Measurements from ENCODE around the gene CDKAL1.
"Not testable (repeated sequence)": the region's sequence is repeated elsewhere in the genome, so short reads cannot be mapped to it uniquely, and the experiment has no call there.

Gene CDKAL1

DNA sequence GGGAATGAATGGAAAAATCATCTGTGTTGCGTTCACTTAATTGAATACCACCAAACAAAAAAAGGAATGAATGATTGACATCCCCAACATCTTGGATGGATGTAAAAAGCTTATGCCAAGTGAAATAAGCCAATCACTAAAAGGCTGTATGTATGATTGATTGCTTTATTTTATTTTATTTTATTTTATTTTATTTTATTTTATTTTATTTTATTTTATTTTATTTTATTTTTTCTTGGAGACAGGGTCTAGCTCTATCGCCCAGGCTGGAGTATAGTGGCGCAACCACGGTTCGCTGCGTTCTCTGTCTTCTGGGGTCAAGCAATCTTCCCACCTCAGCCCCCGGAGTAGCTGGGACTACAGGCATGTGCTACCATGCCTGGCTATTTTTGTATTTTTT lies 263.3 kb downstream of the CDKAL1 start:
- DNase-seq (ENCODE audit: low read depth) = no peak

DNA sequence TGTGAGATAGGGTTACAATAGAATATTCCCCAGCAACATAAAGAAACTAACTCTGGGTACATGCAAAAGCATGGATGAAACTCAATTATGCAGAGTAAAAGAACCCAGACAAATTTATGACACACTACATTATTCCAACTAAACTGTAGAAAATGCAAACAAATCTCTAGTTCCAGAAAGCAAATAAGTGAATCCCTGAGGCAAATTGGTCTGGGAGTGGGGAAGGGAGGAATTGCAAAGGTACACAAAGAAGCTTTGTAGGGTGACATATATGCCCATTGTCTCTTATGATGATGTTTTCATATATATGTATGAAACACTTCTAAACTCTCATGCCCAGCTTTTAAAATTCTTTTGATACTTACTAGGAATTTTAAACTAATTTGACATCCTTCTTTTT lies 266.0 kb downstream of the CDKAL1 start:
- no peak for DNase-seq (ENCODE audit: low read depth)

DNA sequence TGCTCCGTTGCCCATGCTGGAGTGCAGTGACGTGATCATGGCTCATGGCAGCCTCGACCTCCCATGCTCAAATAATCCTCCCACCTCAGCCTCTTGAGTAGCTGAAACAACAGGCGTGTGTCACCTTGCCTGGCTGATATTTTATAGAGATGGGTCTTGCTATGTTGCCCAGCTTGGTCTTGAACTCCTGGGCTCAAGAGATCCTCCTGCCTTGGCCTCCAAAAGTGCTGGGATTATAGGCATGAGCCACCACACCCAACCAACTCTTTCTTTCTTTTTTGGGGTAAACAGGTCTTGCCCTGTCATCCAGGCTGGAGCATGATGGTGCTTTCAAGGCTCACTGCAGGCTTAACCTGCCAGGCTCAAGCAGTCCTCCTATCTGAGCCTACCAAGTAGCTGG lies 266.4 kb downstream of the CDKAL1 start:
- no peak for DNase-seq (ENCODE audit: low read depth)

DNA sequence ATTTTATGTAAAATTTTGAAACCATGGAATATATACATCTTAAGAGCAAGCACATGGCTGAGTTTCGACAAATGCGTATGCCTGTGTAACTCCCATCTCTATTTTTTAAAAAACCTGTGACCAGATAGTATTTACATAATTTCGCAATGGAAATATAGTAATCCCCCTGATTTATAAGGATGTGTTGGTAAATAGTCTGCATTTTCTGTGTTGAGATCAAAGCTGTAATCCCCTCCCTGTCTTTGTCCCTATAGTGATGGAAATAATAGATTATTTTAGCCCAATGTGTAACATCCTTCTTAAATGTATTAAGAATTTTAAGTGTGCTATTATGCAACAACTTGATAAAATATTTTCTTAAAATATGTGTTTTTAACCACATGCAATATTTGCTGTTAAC lies 267.3 kb downstream of the CDKAL1 start:
- no peak for DNase-seq (ENCODE audit: low read depth)

DNA sequence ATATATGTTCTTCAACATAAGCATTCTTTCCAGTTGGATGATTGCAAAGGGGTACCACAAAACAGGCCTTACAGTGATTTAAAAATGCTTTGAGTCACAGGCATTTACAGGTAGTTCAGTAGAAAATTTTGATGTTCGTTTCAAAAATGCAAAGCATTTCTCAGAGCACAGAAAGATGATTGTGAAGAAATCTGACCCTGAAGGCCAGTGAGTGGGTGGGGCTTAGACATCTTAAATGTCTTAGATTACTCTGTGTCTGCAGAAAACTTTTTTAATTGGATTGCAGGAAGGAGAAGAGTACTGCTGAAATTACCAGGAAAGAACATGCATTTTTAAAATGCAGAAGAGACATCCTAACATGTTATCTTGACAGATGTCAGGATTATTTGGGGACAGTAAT lies 268.3 kb downstream of the CDKAL1 start:
- peak; percentile 37 for DNase-seq (ENCODE audit: low read depth)

- DNase-seq (ENCODE audit: low read depth) = no peak
Measured at GRCh38 chr6:20805021-20805420, 270.8 kb downstream of the CDKAL1 start.

DNA sequence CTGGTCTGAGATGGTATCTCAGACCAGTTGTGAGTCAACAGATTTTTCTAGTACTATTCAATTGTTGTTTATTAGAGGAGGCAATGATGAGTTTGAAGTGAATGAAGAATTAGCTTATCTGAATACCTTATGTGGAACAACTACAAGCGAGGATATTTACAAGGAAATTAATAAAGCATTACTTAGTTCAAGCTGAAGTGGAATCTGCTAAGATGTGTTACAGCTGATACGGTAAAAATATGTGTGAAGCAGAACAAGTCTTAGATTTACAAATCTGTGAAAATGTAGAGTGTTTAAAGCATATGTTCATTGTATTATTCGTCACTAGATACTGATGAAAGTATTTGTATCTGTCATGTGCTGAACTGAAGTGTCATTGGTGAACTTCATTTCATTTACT lies 272.4 kb downstream of the CDKAL1 start:
- no peak for DNase-seq (ENCODE audit: low read depth)

DNA sequence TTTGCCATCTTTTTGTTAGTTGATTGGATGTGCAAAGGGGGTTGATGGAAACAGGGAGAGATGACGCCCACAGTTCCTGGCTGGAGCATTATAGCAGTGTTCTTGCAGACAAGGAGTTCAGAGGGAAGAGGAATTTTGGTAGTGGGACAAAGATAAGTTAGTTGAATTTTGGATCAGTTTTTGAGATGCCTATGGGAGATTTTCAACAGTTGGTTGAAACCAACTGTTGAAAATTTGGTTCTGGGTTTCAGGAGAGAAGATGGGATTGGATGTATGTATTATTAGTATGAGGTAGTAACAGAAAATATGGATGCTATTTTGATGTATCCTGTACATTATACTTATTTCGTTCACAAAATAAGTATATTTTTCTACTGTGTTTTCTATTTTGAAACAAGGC lies 274.2 kb downstream of the CDKAL1 start:
- DNase-seq (ENCODE audit: low read depth) = no peak

DNA sequence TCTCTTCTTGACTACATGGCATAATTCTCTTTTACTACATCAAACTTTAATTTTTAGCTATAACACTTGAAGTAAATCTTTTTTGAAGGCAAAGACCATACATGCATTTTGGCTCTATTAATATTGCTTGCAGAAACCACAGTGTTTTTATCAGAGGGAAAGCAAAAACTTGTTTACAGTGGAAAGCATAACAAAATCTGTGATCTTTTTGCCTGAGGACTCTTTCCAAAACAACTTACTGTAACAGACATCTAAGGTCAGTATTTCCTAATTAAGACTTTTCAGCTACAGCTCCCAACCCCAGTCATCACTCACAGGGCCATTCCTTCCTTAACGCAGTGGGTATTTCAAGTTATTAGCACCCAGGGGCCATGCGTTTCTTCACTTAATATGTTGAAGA lies 274.7 kb downstream of the CDKAL1 start:
- DNase-seq (ENCODE audit: low read depth) = peak; percentile 38

- no peak for DNase-seq (ENCODE audit: low read depth)
Measured at GRCh38 chr6:20810727-20811108, 276.5 kb downstream of the CDKAL1 start.

GRCh38 chr6:20811109-20811761 lies 277.0 kb downstream of the CDKAL1 start:
- DNase-seq (ENCODE audit: low read depth) = peak; percentile 95

- DNase-seq (ENCODE audit: low read depth) = no peak
Measured at GRCh38 chr6:20812776-20813175, 278.5 kb downstream of the CDKAL1 start.

DNA sequence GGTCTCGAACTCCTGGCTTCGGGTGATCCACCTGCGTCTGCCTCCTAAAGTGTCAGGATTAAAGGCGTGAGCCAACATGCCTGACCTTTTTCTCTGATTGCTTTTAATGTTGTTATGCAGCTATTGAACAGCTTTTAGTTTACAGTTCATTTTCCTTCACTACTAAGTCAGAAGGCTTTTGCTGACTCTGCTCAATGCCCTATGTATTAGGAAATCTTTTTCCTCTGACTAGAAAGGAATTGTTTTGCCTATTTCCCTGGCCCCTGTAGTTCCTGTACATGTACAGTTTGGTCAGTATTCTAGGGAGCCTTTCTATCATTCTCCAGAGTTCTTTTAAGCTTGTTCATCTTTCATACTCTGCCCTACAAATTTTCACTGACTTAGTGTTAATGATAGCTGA lies 280.2 kb downstream of the CDKAL1 start:
- peak; percentile 8 for DNase-seq (ENCODE audit: low read depth)

DNA sequence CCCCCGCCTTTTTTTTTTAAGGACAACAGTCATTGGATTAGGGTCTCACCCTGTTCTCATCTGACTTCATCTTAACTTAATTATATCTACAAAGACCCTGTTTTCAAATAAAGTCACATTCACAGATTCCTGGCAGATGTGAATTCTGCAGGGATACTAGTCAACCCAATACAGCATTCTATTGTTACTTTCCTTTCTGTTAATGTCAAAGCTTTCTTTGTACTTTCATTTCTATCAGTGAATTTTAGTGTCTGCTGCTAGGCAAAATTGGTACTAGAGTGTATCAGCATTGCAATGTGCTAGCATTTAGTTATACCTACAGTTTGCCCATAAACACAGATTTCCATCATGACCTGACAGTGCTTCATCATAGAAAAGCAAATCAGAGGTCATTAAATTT lies 281.9 kb downstream of the CDKAL1 start:
- DNase-seq (ENCODE audit: low read depth) = no peak

- DNase-seq (ENCODE audit: low read depth) = no peak
Measured at GRCh38 chr6:20817806-20818320, 283.6 kb downstream of the CDKAL1 start.

DNA sequence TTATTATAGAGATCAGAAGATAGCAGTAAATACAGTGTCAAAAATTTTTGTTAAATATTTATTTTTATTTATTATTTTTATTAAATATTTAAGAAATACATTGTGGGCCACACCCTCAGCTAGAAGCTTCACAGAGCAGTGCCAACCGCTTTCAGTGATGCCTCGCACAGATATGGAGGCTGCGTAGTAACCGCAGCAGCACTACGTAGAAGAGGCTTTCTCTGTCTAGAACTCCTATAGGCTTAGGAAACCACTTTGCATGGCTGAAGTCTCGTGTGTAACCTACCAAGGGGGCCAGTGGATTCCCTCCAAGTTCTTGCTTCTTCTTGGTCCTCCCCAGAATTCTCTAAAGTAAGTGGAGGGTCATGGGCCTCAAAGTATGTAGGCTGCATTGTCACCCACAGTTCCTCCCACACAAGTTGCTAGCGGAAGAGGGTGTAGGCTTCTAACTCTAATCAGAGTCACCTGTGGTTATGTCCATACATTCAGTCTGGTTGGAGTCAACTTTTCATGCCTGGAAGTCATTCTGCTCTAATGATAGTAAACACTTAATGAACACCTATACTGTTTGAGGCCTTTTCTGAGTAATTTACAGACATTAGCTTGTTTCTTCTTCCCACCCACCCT lies 285.6 kb downstream of the CDKAL1 start:
- no peak for DNase-seq (ENCODE audit: low read depth)

- DNase-seq (ENCODE audit: low read depth) = peak; percentile 69
Measured at GRCh38 chr6:20826378-20826777, 292.1 kb downstream of the CDKAL1 start.

DNA sequence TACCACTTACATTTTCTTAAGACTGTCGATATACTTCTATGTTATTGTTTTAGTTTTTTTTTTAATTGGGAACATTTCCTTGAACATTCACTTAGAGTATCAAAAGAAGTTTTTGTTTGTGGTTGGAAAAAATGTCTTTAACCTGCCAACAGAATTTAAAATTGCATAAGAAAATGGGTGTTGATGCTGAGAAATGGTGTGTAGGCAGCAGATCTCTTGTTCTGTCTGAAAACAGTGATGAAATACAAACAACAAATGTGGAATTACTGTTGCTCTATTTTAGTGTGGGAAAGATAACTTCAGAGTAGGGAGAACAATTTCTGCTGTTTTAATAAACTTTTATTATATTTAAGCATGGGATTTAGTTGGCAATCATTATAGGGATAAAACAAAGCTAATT lies 293.5 kb downstream of the CDKAL1 start:
- peak; percentile 67 for DNase-seq (ENCODE audit: low read depth)

GRCh38 chr6:20830576-20830975 lies 296.3 kb downstream of the CDKAL1 start:
- DNase-seq (ENCODE audit: low read depth) = no peak

DNA sequence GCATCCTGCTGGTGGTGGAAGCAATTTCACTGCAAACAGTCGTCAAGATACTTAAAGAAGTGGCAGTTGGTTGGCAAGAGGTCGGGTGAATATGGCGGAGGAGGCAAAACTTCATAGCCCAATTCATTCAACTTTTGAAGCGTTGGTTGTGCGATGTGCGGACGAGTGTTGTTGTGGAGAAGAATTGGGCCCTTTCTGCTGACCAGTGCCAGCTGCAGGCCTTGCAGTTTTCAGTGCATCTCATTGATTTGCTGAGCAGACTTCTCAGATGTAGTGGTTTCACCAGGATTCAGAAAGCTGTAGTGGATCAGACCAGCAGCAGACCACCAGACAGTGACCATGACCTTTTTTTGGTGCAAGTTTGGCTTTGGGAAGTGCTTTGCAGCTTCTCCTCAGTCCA lies 297.0 kb downstream of the CDKAL1 start:
- DNase-seq (ENCODE audit: low read depth) = not testable (repeated sequence)

GRCh38 chr6:20833881-20834515 lies 299.7 kb downstream of the CDKAL1 start:
- DNase-seq (ENCODE audit: low read depth) = peak; percentile 13

DNA sequence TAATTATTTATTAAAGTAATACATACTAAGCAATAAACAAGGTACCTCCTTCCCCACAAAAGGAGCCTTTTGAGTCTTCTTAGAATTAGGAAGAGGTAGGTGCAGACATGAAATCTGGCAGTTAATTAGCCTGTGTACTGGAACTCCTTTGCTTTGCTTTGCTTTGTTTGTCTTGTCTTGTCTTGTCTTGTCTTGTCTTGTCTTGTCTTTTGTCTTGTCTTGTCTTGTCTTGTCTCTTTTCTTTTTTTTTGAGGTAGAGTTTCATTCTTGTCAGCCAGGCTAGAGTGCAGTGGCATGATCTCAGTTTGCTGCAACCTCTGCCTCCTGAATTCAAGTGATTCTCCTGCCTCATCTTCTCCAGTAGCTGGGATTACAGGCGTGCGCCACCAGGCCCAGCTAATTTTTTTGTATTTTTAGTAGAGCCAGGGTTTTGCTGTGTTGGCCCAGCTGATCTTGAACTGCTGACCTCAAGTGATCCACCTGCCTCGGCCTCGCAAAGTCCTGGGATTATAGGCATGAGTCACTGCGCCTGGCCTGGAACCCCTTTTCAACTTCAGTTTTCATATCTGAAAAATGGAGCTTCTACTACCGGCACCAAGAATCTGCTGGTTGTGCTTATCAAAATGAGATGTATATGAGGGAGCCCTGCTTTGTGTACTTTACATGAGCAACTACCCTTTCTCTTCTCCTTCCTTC lies 301.2 kb downstream of the CDKAL1 start:
- DNase-seq (ENCODE audit: low read depth) = no peak

GRCh38 chr6:20837189-20837588 lies 302.9 kb downstream of the CDKAL1 start:
- DNase-seq (ENCODE audit: low read depth) = no peak
